ENCODE results near the gene SHC1.
A peak's percentile ranks its signal among the peaks of the same experiment; 100 is the strongest.

SHC1 gene, protein sequence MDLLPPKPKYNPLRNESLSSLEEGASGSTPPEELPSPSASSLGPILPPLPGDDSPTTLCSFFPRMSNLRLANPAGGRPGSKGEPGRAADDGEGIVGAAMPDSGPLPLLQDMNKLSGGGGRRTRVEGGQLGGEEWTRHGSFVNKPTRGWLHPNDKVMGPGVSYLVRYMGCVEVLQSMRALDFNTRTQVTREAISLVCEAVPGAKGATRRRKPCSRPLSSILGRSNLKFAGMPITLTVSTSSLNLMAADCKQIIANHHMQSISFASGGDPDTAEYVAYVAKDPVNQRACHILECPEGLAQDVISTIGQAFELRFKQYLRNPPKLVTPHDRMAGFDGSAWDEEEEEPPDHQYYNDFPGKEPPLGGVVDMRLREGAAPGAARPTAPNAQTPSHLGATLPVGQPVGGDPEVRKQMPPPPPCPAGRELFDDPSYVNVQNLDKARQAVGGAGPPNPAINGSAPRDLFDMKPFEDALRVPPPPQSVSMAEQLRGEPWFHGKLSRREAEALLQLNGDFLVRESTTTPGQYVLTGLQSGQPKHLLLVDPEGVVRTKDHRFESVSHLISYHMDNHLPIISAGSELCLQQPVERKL

DNA sequence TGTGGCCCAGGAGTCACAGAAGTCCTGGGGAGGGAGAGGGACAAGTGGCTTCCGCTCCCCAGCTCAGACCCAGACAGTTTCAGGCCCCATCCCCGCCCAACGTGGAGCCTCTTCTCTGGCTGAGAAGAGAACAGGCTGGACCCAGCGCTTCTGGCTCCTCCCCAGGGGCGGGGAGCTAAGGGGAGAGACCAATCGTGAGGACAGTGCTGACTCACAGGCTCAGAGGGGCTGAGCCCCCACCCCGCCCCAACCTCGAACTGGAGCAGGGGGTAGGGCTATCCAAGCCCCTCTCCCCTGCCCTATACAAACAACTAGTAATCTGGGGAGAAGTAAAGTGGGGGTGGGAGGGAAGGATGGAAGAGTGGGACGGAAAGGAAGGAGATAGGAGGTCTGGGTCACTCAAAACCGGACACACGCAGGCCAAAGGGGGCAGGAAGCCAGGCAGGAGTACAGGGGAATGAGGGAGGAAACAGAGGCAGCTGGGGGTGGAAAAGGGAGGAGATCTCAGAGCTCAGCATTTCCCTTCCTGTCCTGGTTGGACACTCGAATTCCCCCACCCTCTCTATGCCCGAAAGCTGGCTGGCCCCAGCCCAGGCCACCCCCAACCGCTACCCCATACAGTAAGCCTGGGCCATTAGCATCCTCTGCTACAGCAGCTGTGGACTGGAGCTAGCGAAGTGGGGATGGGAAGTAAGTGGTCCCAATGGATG lies at the start of gene SHC1:
TSS of gene SHC1 (minus strand) at position 117 of the 710 bp plus-strand sequence. CDS start 221 bp downstream, outside the sequence.
- peak; percentile 95 for DNase-seq (ENCODE audit: low spot score)

DNA sequence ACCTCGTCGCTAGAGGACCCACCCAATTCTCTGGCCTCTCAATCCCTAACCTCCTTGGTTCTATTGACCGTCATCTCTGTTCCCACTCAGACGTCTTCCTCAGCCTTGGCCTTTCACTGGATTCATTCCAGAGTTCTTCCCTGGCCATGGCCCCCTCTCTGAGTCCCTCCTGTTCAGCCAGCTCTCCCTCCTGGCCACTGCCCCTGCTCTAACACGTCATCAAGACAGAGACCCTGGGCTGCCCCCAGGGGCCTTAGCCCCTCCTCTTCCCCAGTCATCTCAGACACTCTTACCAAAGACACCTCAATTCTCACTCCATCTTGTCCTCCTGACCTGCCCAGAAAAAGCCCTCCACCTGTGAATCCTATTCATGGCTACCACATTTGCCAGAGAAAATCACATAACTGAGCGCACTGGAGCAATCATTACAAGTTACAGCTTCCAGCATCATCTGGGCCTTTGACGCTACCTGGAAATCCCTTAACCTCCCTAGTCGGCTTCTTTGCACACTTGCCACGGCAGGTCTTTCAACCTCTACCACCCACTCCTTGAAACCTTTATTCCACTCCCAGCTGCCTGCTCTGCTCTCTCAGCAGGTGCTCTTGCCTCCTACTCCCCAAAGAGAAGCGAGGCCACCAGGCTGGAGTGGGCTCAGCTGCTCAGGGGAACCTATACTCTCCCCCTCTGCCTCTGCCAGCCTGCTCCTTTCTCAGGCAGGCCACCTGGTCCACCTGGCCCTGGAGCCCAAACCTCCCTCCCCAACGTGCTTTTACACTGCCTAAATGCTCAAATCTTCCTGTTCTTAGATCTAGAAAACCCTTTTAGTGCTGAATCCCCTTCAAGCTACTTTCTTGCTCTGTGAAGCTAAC lies 49.1 kb upstream of the SHC1 start:
- DNase-seq (ENCODE audit: low spot score) = no peak

DNA sequence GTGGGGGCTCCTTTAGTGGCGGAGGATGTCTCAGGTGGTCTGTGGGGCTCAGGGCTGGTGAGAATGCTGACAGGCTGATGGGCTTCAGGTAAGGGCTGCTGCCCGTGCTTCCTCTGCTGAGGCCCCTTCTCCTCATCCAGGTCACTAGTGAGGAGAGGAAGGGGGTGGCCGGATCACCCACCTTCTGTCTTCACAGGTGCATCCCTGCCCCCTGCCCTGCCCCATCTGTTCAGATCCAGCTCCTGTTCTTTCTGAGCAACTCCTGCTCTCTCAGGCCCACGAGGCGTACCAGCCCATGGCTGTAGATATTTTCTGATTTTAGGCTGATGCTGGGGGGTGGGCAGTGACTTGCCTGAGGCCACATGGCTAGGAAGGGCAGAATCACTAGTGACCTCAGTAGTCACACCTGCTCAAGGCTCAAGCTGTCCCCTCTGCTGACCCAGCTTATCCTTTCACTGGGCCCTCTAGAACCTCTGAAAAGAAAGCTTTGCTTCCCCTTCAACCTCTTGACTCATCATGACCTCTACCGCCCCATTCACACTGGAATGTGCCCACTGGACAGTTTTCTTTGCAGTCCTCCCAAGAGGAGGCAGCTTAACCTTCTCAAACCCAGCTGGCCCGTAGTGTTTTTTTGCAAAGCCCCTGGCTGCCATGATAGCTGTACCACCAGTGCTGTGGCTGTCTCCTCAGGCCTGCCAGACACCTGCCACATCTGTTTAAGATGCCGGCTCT lies 48.2 kb upstream of the SHC1 start:
- no peak for DNase-seq (ENCODE audit: low spot score)

DNA sequence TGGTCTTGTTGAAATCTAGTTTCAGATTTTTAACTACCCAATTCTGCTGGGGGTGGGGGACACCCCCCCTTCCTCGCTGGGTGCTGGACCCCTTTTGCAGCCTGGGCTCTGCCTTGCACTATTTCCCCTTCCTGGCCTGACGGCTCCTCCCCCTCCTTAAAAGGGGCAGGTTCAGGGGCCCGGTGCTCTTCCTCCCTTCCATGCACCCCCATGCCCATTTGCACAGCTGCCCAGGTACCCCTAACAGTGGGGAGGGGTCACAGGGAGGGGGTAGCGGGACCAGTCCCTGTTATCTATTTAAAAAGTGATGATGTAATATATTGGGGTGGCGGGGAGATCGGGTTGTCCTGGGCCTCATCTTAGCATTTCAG lies 47.4 kb upstream of the SHC1 start:
- DNase-seq (ENCODE audit: low spot score) = no peak

DNA sequence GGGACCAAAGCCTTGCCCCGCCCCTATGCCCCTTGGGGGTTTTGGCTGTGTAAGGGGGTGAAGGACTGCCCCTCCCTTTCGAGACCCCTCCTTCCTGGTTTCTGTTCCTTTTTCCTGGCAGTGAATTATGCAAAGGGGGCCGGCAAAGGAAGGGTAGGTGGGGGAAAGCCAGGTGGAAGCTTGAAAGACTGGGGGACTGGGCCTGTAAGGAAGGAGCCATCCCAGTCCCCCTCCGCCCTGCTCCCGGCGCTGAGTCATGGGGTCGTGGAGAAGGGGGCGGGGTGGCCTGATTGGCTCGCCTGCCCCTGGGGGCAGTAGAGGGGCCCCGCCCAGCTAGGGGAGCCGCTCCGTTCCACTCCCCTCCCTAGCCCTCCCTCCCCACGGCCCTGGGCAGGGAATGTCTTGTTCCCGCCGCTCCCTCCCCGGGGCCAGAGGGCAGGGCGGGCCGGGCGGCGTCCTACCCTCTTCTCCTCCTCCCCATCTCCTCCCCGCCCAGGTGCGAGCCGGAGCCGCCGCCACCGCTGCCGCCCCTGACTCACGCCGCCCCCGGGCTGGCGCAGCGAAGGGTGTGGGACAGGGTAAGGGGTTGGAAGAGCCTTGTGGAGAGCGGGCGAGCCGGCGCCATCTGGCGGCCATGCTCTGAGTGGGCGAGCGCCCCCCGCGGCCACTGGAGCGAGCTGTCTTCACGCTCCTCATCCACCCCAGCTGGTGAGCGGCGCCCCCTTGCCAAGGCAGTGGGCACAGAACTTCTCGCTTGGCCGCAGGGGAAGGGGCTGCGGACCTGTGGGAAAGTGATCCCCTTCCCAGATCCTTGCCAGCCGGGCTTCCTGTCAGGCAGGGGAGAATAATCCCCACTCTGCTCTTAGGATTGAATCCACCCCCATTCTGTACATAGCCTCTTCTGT lies 46.7 kb upstream of the SHC1 start:
- peak; percentile 87 for DNase-seq (ENCODE audit: low spot score)

DNA sequence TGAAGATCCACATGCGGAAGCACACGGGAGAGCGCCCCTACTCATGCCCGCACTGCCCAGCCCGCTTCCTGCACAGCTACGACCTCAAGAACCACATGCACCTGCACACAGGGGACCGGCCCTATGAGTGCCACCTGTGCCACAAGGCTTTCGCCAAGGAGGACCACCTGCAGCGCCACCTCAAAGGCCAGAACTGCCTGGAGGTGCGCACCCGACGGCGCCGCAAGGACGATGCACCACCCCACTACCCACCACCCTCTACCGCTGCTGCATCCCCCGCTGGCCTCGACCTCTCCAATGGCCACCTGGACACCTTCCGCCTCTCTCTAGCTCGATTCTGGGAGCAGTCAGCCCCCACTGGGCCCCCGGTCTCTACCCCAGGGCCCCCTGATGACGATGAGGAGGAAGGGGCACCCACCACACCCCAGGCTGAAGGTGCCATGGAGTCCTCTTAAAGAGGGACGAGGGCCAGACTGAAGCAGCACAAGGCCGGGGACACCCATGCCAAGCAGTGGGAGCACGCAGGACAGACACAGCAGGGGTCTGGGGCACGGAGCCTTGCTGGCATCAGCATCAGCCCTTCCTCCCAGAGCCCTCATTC lies 45.8 kb upstream of the SHC1 start:
- no peak for DNase-seq (ENCODE audit: low spot score)

DNA sequence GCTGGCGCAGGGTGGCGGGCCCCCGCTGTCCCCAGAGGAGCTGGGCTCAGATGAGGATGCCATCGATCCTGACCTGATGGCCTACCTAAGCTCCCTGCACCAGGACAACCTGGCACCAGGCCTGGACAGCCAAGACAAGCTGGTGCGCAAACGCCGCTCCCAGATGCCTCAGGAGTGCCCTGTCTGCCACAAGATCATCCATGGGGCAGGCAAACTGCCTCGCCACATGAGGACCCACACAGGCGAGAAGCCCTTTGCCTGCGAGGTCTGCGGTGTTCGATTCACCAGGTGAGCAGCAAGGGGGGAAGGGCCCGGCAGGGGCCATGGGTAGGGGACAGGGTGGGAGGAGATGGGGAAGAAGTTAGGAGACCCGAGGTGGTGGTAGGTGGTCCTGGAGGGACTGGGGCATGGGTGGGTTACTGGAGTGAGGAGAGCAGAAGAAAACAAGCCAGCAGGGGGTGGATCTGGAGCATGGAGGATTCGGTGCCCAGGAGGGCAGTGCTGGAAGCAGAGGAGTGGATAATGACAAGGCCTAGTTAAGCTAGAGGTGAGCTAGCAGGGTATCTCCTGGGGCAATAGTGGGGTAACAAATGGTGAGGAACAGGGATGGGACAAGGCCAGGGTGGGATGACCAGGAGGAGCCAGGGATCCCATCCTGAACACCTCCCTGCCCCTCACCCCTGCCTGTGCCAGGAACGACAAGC lies 45.1 kb upstream of the SHC1 start:
- no peak for DNase-seq (ENCODE audit: low spot score)

DNA sequence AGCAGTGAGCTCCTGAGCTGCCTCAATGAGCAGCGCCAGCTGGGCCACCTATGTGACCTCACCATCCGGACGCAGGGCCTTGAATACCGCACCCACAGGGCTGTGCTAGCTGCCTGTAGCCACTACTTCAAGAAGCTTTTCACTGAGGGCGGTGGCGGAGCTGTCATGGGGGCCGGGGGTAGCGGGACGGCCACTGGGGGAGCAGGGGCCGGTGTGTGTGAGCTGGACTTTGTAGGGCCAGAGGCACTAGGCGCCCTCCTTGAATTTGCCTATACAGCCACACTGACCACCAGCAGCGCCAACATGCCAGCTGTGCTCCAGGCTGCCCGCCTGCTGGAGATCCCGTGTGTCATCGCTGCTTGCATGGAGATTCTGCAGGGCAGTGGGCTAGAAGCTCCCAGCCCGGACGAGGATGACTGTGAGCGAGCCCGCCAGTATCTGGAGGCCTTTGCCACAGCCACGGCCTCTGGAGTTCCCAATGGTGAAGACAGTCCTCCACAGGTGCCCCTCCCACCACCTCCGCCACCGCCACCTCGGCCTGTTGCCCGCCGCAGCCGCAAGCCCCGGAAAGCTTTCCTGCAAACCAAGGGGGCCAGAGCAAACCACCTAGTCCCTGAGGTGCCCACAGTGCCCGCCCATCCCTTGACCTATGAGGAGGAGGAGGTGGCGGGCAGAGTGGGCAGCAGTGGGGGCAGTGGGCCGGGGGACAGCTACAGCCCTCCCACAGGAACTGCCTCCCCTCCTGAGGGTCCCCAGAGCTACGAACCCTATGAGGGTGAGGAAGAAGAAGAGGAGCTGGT lies 44.4 kb upstream of the SHC1 start:
- DNase-seq (ENCODE audit: low spot score) = no peak

DNA sequence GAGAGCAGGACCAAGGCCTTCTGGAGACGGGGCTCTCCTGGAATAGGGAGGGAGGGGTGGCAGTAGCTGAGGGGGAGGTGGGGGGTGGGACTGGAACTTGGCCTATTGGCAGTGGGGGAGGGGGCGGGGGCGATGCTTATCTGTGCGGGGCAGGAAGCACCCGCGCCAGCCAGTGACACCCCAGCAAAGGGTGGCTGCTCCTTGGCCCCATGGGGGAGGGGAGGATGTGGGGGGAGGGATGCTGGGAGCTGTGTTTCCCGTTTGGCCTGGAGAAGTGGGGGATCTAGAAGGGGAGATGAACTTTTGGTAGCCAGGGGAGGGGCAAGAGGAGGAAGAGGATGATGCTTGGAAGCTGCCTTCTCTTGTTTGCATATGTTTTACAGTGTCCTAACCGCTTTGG lies 43.1 kb upstream of the SHC1 start:
- DNase-seq (ENCODE audit: low spot score) = no peak

DNA sequence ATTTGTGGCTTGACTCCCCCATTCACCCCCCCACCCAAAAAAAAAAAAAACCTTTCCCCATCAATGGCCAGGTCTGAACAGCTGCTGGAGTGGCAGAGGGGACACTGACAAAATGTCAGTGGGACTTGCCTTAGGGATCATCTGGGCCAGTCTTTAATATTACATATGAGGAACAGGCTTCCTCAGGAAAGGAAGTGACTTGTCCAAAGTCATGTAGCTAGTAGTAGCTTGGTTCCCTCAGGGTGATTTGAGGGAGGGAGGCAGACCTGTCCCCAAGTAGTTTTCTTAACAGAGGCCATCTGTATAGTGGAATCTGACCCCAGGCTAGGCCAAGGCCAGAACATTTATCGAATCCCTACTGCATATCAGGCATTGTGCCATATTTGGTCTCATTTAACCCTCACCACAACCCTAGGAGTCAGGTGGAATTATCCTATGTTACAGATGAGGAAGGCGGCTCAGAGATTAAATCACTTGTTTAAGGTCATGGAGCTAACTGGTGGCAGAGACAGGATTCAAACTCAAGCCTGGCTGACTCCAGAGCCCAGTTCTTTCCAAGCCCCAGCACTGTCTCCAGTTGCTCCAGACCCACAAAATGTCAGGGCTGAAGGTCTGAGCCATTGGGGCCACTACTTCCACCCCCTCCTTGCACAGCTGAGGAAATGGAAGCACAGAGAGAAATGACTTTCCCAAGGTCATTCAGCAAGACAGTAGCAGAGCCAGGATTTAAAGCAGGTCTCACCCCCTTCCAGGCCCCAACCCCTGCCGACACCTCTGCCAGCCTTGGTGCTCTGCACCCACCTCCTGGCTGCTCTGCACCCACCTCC lies 42.4 kb upstream of the SHC1 start:
- DNase-seq (ENCODE audit: low spot score) = no peak

DNA sequence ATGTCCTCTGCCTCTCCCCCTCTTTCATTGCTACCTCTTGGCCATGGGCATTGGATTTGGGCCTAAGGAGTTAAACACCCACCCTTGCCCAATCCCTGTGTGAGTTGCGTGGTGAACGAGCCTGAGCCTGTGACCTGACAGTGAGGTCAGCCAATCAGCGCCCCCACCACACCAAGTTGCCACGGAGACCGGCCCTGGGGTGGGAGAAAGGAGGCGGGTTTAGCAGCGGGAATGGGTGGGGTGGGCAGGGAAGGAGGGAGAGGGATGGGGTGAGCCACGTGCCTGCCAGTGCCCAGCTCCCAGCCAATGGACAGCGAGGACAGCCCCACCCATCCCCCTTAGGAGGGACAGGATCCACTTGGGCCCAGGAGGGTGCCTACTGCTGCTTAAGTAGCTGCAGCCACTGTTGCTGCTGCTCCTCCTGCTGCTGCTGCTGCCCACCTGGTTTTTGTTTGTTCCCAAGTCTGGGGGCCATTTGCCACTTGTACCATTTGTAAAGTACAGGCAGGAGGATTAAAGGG lies 41.5 kb upstream of the SHC1 start:
- no peak for DNase-seq (ENCODE audit: low spot score)

DNA sequence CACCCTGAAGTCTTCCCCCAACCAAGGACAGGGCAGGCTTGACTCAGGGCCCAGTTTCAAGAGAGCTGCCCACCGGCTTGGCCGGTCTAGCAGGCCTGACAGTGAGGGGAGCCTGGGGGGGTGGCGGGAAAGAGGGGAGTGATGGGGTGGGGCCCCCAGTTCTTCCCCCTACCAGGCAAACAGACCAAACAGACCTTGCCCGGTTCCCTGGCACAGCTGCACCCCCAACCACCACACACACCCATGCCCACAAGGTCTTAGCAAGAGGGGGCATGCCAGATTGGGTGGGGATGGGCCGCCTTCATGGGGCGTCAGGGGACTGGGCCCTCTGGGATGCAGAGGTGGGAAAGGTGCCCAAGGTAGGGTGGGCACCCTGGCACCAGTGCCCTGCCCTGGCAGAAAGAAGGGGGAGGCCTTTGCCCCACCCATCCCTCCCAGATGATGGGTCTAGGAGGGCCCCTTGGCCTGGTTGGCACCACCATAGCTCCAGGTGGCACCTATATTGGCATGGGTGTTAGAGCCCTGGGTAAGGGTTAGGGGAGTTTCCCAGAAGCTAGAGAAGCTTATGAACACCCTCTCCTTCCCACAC lies 41.0 kb upstream of the SHC1 start:
- DNase-seq (ENCODE audit: low spot score) = no peak

DNA sequence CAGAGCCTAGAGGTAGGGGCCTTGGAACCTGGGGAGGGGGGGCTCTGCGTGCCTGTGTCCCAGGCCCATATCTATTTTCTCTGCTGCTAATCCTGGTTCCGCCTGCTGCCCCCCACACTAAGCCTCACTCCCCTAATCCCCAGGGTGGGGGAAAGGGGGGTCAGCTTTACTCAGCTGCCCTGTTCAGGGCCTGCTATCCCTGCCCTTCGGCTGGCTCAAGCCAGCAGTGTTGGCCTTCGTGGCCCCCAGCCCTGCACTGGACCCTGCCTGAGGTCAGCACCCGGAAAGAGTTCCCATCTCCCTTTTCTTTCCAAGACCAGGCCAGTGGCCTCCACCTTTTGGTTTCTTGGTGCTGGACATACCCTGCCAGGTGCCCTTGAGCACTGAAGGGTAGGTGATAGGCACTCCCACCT lies 40.5 kb upstream of the SHC1 start:
- DNase-seq (ENCODE audit: low spot score) = no peak

DNA sequence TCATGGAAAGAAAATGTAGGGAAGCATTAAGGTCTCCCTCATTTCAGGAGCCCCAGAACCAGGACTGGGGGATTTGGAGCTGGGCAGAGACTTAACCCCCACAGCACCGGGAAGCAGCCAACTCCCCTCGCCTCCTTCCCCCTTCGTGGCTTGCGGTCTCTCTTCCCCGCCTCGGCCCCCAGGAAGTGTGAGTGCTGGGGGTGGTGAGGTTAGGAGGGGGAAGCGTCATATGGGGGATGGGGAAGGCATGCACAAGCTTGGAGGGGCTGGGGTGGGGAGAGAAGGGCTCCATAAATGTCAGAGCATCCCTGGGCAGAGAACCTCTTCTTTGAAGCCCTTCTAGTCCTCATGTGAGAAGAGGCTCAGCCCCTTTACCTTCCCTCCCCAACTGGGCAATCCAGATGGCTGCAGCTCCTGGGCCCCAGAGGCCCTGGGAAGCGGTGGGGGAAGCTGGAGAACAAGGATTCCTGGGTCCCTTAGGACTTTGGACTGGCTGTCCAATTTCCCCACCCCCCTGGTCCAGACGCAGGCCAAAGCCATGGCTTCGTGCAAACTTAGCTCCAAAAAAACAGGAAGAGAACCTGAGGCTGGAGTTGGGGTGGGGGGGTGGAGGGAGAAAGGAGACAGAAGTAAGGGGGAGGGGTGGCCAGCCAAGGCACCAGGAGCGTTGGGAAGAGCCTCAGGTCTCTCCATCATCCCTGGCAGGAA lies 39.8 kb upstream of the SHC1 start:
- DNase-seq (ENCODE audit: low spot score) = no peak

DNA sequence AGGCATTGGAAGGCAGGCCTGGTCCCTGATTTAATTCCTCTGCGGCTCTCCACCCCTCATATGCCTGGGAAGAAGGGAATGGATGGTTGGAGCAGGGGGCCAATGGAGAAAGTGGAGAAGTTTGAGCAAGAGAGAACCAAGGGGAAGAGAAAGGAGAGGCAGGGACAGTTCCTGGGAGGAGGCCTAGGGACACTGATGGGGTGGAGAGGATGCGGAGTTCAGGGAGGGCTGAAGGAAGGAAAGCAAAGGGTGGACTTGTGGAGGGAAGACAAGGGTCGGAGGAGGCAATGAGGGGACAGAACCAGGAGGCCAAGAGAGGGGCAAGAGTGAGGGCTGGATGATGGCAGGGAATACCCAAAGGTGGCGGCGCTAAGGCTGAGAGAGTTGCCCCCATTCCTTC lies 39.2 kb upstream of the SHC1 start:
- no peak for DNase-seq (ENCODE audit: low spot score)

DNA sequence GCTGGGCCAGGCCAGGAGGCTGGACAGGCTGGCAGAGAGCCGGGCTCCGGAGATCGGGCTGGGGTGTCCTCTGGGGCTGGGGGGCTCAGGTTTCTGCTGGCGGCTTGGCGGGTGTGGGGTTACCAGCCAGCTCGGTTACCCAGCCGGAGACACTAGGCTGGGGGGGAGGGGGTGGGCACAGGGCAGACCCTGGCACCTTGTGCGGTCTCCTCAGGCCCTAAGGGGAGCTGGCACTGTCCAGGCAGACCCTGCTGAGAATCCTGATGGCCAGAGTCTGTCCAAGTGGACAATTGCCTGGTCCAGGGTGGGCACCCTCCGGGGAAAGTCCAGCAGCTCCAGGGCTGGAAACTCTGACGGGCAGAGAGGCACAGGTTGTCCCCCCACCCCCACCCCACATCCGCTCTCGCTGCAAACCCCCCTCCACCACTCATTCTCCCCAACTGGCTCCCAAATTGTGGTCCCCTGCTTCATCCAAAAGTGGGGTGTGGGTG lies 38.7 kb upstream of the SHC1 start:
- DNase-seq (ENCODE audit: low spot score) = no peak
